CD14-positive monocyte (primary cell): Measurements from ENCODE around the gene TBC1D22A. TPM values are rescaled to one million over a fixed set of nuclear protein-coding genes. Genes with fewer than 3 reads are reported as not detected.

Experiments
- DNase-seq, 3 donors: peaks; one replicate each; pipeline ENCODE4 v3.0.0-alpha.2; 2011 to 2022
- H2AFZ ChIP-seq: 2 replicates; pipeline ENCODE4 v1.6.0; 2012; ENCODE audit warnings: mild to moderate bottlenecking, low read depth, low read length, inconsistent platforms; ENCODE audit not compliant: insufficient read depth, poor library complexity, severe bottlenecking
- H3K27ac ChIP-seq, 2 donors: 1 replicate in 1 of 2; 2 replicates in 1 of 2; pipeline ENCODE4 v1.5.1; 2012 to 2013; ENCODE audit warnings: low read length in 2 of 2, control low read depth in 1 of 2, inconsistent platforms in 1 of 2, low read depth in 1 of 2, mild to moderate bottlenecking in 1 of 2
- H3K27me3 ChIP-seq, 2 donors: one replicate each; pipeline versions ENCODE4 v1.6.0 to v1.6.1; 2011 to 2013; ENCODE audit warnings: low read length in 2 of 2; ENCODE audit not compliant: control insufficient read depth in 2 of 2, insufficient read depth in 2 of 2
- H3K36me3 ChIP-seq, 2 donors: replicated peaks in 1 of 2; 1 replicate in 1 of 2; 2 replicates in 1 of 2; pipeline versions ENCODE4 v1.5.1 to v1.6.1; 2012 to 2013; ENCODE audit warnings: low read length in 2 of 2, control low read depth in 1 of 2, inconsistent platforms in 1 of 2, mild to moderate bottlenecking in 1 of 2; ENCODE audit not compliant: insufficient read depth in 2 of 2, control insufficient read depth in 1 of 2
- H3K4me1 ChIP-seq, 2 donors: 1 replicate in 1 of 2; 2 replicates in 1 of 2; pipeline versions ENCODE4 v1.5.1 to v1.6.1; 2012 to 2013; ENCODE audit warnings: low read length in 2 of 2, control low read depth in 1 of 2, inconsistent platforms in 1 of 2, mild to moderate bottlenecking in 1 of 2, moderate library complexity in 1 of 2; ENCODE audit not compliant: insufficient read depth in 2 of 2, control insufficient read depth in 1 of 2
- H3K4me2 ChIP-seq: replicated peaks from 2 replicates; pipeline ENCODE3; 2012; ENCODE audit warnings: low read length, moderate library complexity, mild to moderate bottlenecking; ENCODE audit not compliant: poor library complexity, severe bottlenecking; ENCODE audit errors: extremely low read depth
- H3K4me3 ChIP-seq, 3 experiments: fragments of 200-600 bp in 1 of 3; sonication (generic) in 1 of 3; replicated peaks in 1 of 3; 1 replicate in 2 of 3; 2 replicates in 1 of 3; pipeline ENCODE4 v1.5.1; 2011 to 2013; ENCODE audit warnings: low read length in 3 of 3, mild to moderate bottlenecking in 3 of 3, control low read depth in 2 of 3, low read depth in 2 of 3, inconsistent platforms in 1 of 3, moderate library complexity in 1 of 3
- H3K79me2 ChIP-seq: 2 replicates; pipeline ENCODE4 v1.6.0; 2012; ENCODE audit warnings: mild to moderate bottlenecking, control low read depth, inconsistent platforms, low read length, moderate library complexity; ENCODE audit not compliant: insufficient read depth
- H3K9ac ChIP-seq: 2 replicates; pipeline ENCODE4 v1.6.0; 2017; ENCODE audit warnings: low read length, mild to moderate bottlenecking; ENCODE audit not compliant: insufficient read depth, poor library complexity, severe bottlenecking
- H3K9me3 ChIP-seq, 2 donors: replicated peaks in 1 of 2; 1 replicate in 1 of 2; 2 replicates in 1 of 2; pipeline versions ENCODE4 v1.5.1 to v1.6.1; 2012 to 2013; ENCODE audit warnings: low read length in 2 of 2, control low read depth in 1 of 2; ENCODE audit not compliant: control insufficient read depth in 1 of 2, insufficient read depth in 1 of 2
- H4K20me1 ChIP-seq: 2 replicates; pipeline ENCODE4 v1.6.0; 2012; ENCODE audit warnings: mild to moderate bottlenecking, low read length, control low read depth, moderate library complexity; ENCODE audit not compliant: insufficient read depth
- H3K27ac Mint-ChIP-seq, 7 donors: one replicate each; pipeline ENCODE4 v1.8.0; 2020; ENCODE audit warnings: mild to moderate bottlenecking in 7 of 7, mixed read lengths in 7 of 7, moderate library complexity in 6 of 7, inconsistent platforms in 2 of 7
- H3K27me3 Mint-ChIP-seq, 3 donors: one replicate each; pipeline ENCODE4 v1.8.0; 2021 to 2022; ENCODE audit warnings: low read depth in 3 of 3, mild to moderate bottlenecking in 3 of 3, mixed read lengths in 3 of 3, moderate library complexity in 3 of 3, inconsistent platforms in 1 of 3
- H3K36me3 Mint-ChIP-seq, 2 donors: one replicate each; pipeline ENCODE4 v1.8.0; 2020; ENCODE audit warnings: mixed read lengths in 2 of 2, inconsistent platforms in 1 of 2, mild to moderate bottlenecking in 1 of 2
- H3K4me1 Mint-ChIP-seq: one replicate; pipeline ENCODE4 v1.8.0; 2020; ENCODE audit warnings: mild to moderate bottlenecking, mixed read lengths
- H3K4me3 Mint-ChIP-seq, 2 donors: one replicate each; pipeline ENCODE4 v1.8.0; 2020; ENCODE audit warnings: mild to moderate bottlenecking in 2 of 2, mixed read lengths in 2 of 2, moderate library complexity in 1 of 2
- H3K9me3 Mint-ChIP-seq, 7 donors: one replicate each; pipeline ENCODE4 v1.8.0; 2020 to 2022; ENCODE audit warnings: mixed read lengths in 7 of 7, mild to moderate bottlenecking in 6 of 7, moderate library complexity in 6 of 7, inconsistent platforms in 2 of 7
- WGBS: methylation state at CpG from one replicate; pipeline ENCODE4 v1.1.5; 2013; ENCODE audit warnings: missing lambda C conversion rate; ENCODE audit not compliant: insufficient coverage; 5-methylcytosine and 5-hydroxymethylcytosine counted together
- intact Hi-C, 2 donors: fragments of 100-400 bp; cut with micrococcal nuclease; formaldehyde crosslinking; loops; one replicate each; pipeline versions ENCODE4 v1.15.0 to v1.15.1; 2023
- polyA plus RNA-seq, 3 donors: library from polyadenylated mRNA; depleted of rRNA in 1 of 3; unstranded in 2 of 3; stranded (reverse) in 1 of 3; fragments of 300-500 nt in 2 of 3; fragments of >200 nt in 1 of 3; fragmentation: Illumina TruSeq in 2 of 3; gene quantifications; 1 replicate in 2 of 3; 2 replicates in 1 of 3; pipeline ENCODE4 v1.2.3, GENCODE V29; 2012 to 2021
- TF ChIP-seq, protein P1 (sequence below): fragments of 200-600 bp; IDR thresholded peaks from one replicate; pipeline ENCODE4 v1.8.0; 2022; ENCODE audit warnings: antibody characterized with exemption, mild to moderate bottlenecking

The TBC1D22A gene
- polyA plus RNA-seq, 3 donors = 25.9 to 36.2 (median 29.5) TPM

DNA sequence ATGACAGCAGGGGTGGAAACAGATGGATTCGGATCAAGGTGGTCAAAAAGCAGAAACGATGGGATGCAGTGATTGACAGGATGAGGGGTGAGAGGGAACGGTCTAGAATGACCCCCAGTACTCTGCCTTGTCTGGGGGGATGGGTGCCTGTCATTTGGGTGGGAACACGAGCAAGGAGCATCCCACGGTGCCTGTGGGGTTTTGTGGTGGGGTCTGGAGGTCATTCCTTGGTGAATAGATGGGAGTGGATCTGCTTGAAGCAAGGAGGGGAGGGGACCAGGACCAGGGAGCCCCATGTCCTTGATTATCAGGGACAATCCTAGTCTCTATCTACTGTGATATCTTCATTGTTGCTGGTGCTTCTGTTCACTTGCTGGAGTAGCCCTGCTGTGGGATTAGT, 16.3 kb upstream of the TBC1D22A start:
- no peak for DNase-seq
- no peak overlapping the region for H3K4me2 ChIP-seq
- H4K20me1 ChIP-seq = no peaks in the 10 kb centered on the region
- H2AFZ ChIP-seq = no peak overlapping the region
- H3K4me3 Mint-ChIP-seq = no peak overlapping the region
- H3K27ac Mint-ChIP-seq = no peak overlapping the region
- H3K36me3 ChIP-seq = no peaks in the 10 kb centered on the region
- no peaks in the 10 kb centered on the region for H3K27me3 ChIP-seq
- no peaks in the 10 kb centered on the region for H3K79me2 ChIP-seq
- peaks cover 4 to 11% (median 8%) of the 10 kb centered on the region in 3 donors for H3K27me3 Mint-ChIP-seq
- no peak overlapping the region for H3K4me3 ChIP-seq
- peaks cover 6 to 9% (median 7%) of the 10 kb centered on the region in 7 donors for H3K9me3 Mint-ChIP-seq
- H3K9ac ChIP-seq = no peak overlapping the region
- intact Hi-C loops = no loop called here
- H3K27ac ChIP-seq = no peak overlapping the region
- peaks cover 29% of the 10 kb centered on the region in 2 donors for H3K4me1 ChIP-seq
- H3K9me3 ChIP-seq = peaks cover 0 to 8% of the 10 kb centered on the region in 2 donors
- H3K36me3 Mint-ChIP-seq = no peaks in the 10 kb centered on the region
- TF ChIP-seq, protein P1, sequence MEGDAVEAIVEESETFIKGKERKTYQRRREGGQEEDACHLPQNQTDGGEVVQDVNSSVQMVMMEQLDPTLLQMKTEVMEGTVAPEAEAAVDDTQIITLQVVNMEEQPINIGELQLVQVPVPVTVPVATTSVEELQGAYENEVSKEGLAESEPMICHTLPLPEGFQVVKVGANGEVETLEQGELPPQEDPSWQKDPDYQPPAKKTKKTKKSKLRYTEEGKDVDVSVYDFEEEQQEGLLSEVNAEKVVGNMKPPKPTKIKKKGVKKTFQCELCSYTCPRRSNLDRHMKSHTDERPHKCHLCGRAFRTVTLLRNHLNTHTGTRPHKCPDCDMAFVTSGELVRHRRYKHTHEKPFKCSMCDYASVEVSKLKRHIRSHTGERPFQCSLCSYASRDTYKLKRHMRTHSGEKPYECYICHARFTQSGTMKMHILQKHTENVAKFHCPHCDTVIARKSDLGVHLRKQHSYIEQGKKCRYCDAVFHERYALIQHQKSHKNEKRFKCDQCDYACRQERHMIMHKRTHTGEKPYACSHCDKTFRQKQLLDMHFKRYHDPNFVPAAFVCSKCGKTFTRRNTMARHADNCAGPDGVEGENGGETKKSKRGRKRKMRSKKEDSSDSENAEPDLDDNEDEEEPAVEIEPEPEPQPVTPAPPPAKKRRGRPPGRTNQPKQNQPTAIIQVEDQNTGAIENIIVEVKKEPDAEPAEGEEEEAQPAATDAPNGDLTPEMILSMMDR = no peak
- 90% methylated on average over 4 of the region's 5 CpGs for WGBS
- peaks cover 25% of the 10 kb centered on the region for H3K4me1 Mint-ChIP-seq

DNA sequence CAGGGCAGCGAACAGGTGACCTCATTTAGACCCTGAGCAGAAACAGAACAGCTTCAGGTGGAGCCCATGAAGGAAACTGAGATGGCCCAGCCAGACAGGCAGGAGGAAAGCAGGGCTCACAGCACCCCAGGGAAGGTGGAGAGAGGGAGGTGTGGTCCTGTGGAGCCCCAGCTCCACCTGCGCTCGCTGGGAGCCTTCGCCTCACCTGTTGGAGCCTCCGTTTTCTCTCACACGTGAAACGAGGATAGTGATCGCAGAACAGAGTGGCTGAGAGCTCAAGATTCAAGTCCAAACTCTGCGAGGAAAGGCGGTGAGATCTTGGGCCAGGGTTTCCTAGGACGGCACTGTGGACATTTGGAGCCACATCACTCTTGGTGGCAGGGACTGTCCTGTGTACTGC, 15.8 kb upstream of the TBC1D22A start:
- no peak for DNase-seq
- no peaks in the 10 kb centered on the region for H4K20me1 ChIP-seq
- H2AFZ ChIP-seq = no peak overlapping the region
- no peaks in the 10 kb centered on the region for H3K36me3 Mint-ChIP-seq
- no peak overlapping the region for H3K4me3 ChIP-seq
- no peak overlapping the region for H3K27ac Mint-ChIP-seq
- no peak overlapping the region for H3K9ac ChIP-seq
- no peak overlapping the region for H3K27ac ChIP-seq
- H3K4me1 ChIP-seq = peaks cover 32 to 33% of the 10 kb centered on the region in 2 donors
- peaks cover 6 to 9% (median 7%) of the 10 kb centered on the region in 7 donors for H3K9me3 Mint-ChIP-seq
- peaks cover 2 to 11% (median 10%) of the 10 kb centered on the region in 3 donors for H3K27me3 Mint-ChIP-seq
- TF ChIP-seq, protein P1 = no peak
- H3K9me3 ChIP-seq = peaks cover 0 to 8% of the 10 kb centered on the region in 2 donors
- H3K36me3 ChIP-seq = no peaks in the 10 kb centered on the region
- intact Hi-C loops = no loop called here
- 96% methylated on average over 11 of the region's 11 CpGs for WGBS
- H3K4me2 ChIP-seq = no peak overlapping the region
- H3K4me1 Mint-ChIP-seq = peaks cover 30% of the 10 kb centered on the region
- H3K27me3 ChIP-seq = no peaks in the 10 kb centered on the region
- H3K4me3 Mint-ChIP-seq = no peak overlapping the region
- H3K79me2 ChIP-seq = no peaks in the 10 kb centered on the region
